Smooth muscle cell (in vitro differentiated cells): Measurements from ENCODE around the gene SNX24. TPM values are rescaled to one million over a fixed set of nuclear protein-coding genes. Genes with fewer than 3 reads are reported as not detected.

Source experiments
- DNase-seq: peaks from one replicate; lab custom pipeline; 2025; ENCODE audit not compliant: unreplicated experiment; lab: John Stamatoyannopoulos, UW
- H2AFZ ChIP-seq: fragments of 200-600 bp; sonication (generic); 2 replicates; pipeline ENCODE4 v1.6.0; 2016; ENCODE audit warnings: antibody characterized with exemption, low read depth, mild to moderate bottlenecking
- H3F3A ChIP-seq: fragments of 200-600 bp; sonication (generic); 2 replicates; pipeline ENCODE4 v1.6.0; 2017; ENCODE audit warnings: antibody characterized with exemption, low read depth
- H3K27ac ChIP-seq: fragments of 200-600 bp; sonication (generic); 2 replicates; pipeline ENCODE4 v1.5.1; 2016; ENCODE audit warnings: low read depth, mild to moderate bottlenecking
- H3K27me3 ChIP-seq: fragments of 200-600 bp; sonication (generic); 2 replicates; pipeline ENCODE4 v1.6.1; 2016; ENCODE audit warnings: low read depth, mild to moderate bottlenecking
- H3K36me3 ChIP-seq: fragments of 200-600 bp; sonication (generic); 2 replicates; pipeline ENCODE4 v1.5.1; 2016; ENCODE audit warnings: low read depth
- H3K4me1 ChIP-seq: fragments of 200-600 bp; sonication (generic); 2 replicates; pipeline ENCODE4 v1.5.1; 2016; ENCODE audit warnings: low read depth
- H3K4me2 ChIP-seq: fragments of 200-600 bp; sonication (generic); 2 replicates; pipeline ENCODE4 v1.6.0; 2016; ENCODE audit warnings: mild to moderate bottlenecking
- H3K4me3 ChIP-seq: fragments of 200-600 bp; sonication (generic); 2 replicates; pipeline ENCODE4 v1.5.1; 2016; ENCODE audit warnings: mild to moderate bottlenecking
- H3K79me2 ChIP-seq: fragments of 200-600 bp; sonication (generic); 2 replicates; pipeline ENCODE4 v1.6.0; 2016; ENCODE audit warnings: low read depth, mild to moderate bottlenecking
- H3K9ac ChIP-seq: fragments of 200-600 bp; sonication (generic); 2 replicates; pipeline ENCODE4 v1.6.0; 2016; ENCODE audit warnings: low read depth
- H3K9me3 ChIP-seq: fragments of 200-600 bp; sonication (generic); replicated peaks from 2 replicates; pipeline ENCODE4 v1.5.1; 2016; ENCODE audit warnings: low read depth
- H4K20me1 ChIP-seq: fragments of 200-600 bp; sonication (generic); 2 replicates; pipeline ENCODE4 v1.6.0; 2016; ENCODE audit warnings: low read depth
- WGBS: methylation state at CpG from one replicate; pipeline ENCODE4 v1.1.7; 2016; ENCODE audit warnings: low lambda C conversion rate; 5-methylcytosine and 5-hydroxymethylcytosine counted together
- polyA plus RNA-seq: library from polyadenylated mRNA; unstranded; fragments of >200 nt; fragmentation: Nextera tagmentation; extraction: Ambion mirVana; gene quantifications from 2 replicates; pipeline ENCODE4 v1.2.1, GENCODE V29; 2016
- total RNA-seq: library from RNA; depleted of rRNA; stranded (reverse); fragments of >200 nt; gene quantifications from 2 replicates; pipeline ENCODE4 v1.2.3, GENCODE V29; 2014
- TF ChIP-seq, protein P1 (sequence below): fragments of 200-600 bp; sonication (generic); IDR thresholded peaks from 2 replicates; pipeline ENCODE4 v1.5.1; 2017; ENCODE audit warnings: borderline replicate concordance, mild to moderate bottlenecking, antibody characterized with exemption; ENCODE audit not compliant: insufficient read depth, poor library complexity, severe bottlenecking

SNX24 gene
- total and polyA plus RNA-seq, 2 experiments from 2014 or later: 15.3 to 44.9 TPM

DNA sequence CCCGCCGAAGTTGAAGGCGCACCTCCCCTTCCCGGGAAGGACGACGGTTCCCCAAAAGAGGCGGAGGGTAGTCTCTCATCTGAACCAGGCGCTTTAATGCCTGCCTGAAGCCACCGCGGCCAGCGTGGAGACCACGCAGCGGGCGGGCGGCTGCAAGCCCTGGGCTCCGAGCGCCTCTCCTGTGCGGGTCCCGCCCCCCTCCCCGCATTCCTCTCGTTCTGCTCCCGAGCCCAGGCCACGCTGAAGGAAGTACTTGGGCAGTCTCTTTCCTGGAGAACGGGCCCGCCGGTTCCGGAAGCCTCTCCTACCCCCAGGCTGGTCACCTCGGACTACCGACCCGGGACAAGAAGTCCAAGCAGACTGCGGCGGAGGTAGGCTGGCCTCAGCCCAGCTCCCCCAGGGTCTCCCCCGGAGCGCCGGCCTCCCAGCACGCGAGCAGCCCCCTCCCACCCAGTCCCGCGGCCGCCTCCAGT is 190.5 kb downstream of the SNX24 start:
- Histone ChIP-seq H3K9me3 (no peaks in the 10 kb centered on the region), H3K27ac (peak overlapping the region; percentile 93), H3K4me3 (peak overlapping the region; percentile 100), H2AFZ (peak overlapping the region; percentile 93), H3K9ac (peak overlapping the region; percentile 82), H4K20me1 (peaks cover 44% of the 10 kb centered on the region), H3K27me3 (no peaks in the 10 kb centered on the region), H3K79me2 (peaks cover 71% of the 10 kb centered on the region), H3K4me1 (peaks cover 9% of the 10 kb centered on the region), H3F3A (peaks cover 17% of the 10 kb centered on the region), H3K4me2 (peak overlapping the region; percentile 91), H3K36me3 (no peaks in the 10 kb centered on the region)
- 2% methylated on average over 29 of the region's 40 CpGs for WGBS
- TF ChIP-seq, protein P1, sequence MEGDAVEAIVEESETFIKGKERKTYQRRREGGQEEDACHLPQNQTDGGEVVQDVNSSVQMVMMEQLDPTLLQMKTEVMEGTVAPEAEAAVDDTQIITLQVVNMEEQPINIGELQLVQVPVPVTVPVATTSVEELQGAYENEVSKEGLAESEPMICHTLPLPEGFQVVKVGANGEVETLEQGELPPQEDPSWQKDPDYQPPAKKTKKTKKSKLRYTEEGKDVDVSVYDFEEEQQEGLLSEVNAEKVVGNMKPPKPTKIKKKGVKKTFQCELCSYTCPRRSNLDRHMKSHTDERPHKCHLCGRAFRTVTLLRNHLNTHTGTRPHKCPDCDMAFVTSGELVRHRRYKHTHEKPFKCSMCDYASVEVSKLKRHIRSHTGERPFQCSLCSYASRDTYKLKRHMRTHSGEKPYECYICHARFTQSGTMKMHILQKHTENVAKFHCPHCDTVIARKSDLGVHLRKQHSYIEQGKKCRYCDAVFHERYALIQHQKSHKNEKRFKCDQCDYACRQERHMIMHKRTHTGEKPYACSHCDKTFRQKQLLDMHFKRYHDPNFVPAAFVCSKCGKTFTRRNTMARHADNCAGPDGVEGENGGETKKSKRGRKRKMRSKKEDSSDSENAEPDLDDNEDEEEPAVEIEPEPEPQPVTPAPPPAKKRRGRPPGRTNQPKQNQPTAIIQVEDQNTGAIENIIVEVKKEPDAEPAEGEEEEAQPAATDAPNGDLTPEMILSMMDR: no peak
- DNase-seq: peak; percentile 48

DNA sequence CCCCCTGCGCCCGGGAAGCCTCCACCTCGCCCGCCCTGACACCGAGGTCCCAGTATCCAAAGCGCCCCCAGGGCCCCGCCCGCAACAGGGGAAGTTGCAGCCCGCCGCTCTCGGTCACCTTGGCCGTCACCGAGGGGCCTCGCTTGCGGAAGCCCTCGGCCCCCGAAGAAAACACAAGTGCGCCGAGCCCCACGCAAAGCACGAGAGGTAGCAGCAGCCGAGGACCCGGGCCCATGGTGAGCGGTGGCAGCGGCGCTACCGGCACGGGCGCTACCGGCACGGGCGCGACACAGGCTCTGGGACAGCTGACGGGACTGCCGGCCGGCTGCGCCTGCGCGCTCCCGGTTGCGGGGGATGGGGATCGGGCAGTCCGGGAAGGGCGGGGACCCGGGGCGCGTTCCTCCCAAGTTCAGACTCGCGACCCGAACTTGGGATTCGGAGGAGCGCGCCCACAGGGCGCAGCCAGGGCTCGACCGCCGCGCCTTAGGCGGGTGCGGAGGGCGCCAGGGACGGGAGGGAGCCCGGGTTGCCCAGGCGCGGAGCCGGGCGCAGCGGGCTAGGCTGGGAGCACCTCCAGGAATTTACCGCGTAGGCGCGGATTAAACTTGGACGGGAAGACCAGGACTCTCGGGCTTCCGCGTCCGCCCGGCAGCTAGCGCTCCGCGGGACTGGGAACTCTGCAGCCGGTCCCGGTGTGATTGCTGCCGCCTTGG is 191.1 kb downstream of the SNX24 start, which contains the start of gene PPIC:
Gene PPIC (minus strand): TSS at position 335 of the 713 bp plus-strand sequence. CDS start 100 bp downstream, at position 235.
- Histone ChIP-seq H3K36me3 (no peaks in the 10 kb centered on the region), H3K4me2 (peak within 1 kb of the TSS; percentile 91), H3K4me3 (peak within 1 kb of the TSS; percentile 100), H2AFZ (peak within 1 kb of the TSS; percentile 93), H3K9me3 (no peaks in the 10 kb centered on the region), H3F3A (peaks cover 17% of the 10 kb centered on the region), H3K4me1 (peaks cover 9% of the 10 kb centered on the region), H3K79me2 (peaks cover 70% of the 10 kb centered on the region), H4K20me1 (peaks cover 38% of the 10 kb centered on the region), H3K27ac (peak within 1 kb of the TSS; percentile 93), H3K9ac (peak within 1 kb of the TSS; percentile 82), H3K27me3 (no peaks in the 10 kb centered on the region)
- peak; percentile 84 for DNase-seq
- TF ChIP-seq, protein P1: no peak
- under 1% methylated on average over 49 of the region's 84 CpGs for WGBS

GRCh38 chr5:123037104-123037418 is 191.6 kb downstream of the SNX24 start:
- H3K27ac ChIP-seq: peak overlapping the region; percentile 93
- peak overlapping the region; percentile 93 for H2AFZ ChIP-seq
- peak overlapping the region; percentile 82 for H3K9ac ChIP-seq
- TF ChIP-seq, protein P1: no peak
- no peaks in the 10 kb centered on the region for H3K36me3 ChIP-seq
- peak overlapping the region; percentile 100 for H3K4me3 ChIP-seq
- no peaks in the 10 kb centered on the region for H3K27me3 ChIP-seq
- WGBS: 2% methylated on average over 11 of the region's 11 CpGs
- peaks cover 75% of the 10 kb centered on the region for H3K79me2 ChIP-seq
- DNase-seq: no peak
- peaks cover 33% of the 10 kb centered on the region for H4K20me1 ChIP-seq
- no peaks in the 10 kb centered on the region for H3K9me3 ChIP-seq
- peak overlapping the region; percentile 91 for H3K4me2 ChIP-seq
- H3K4me1 ChIP-seq: peaks cover 9% of the 10 kb centered on the region
- H3F3A ChIP-seq: peaks cover 17% of the 10 kb centered on the region

GRCh38 chr5:123039673-123040072 is 194.3 kb downstream of the SNX24 start:
- Histone ChIP-seq H4K20me1 (peaks cover 8% of the 10 kb centered on the region), H3K27ac (no peak overlapping the region), H3K27me3 (no peaks in the 10 kb centered on the region)

More at GRCh38 chr5:123039673-123040072, 194.3 kb downstream of the SNX24 start:
- TF ChIP-seq, protein P1: no peak
- DNase-seq: no peak
- H3F3A ChIP-seq: peaks cover 18% of the 10 kb centered on the region
- no peak overlapping the region for H3K4me3 ChIP-seq
- no peak overlapping the region for H2AFZ ChIP-seq
- H3K4me2 ChIP-seq: no peak overlapping the region
- no peaks in the 10 kb centered on the region for H3K36me3 ChIP-seq
- H3K79me2 ChIP-seq: peaks cover 61% of the 10 kb centered on the region
- H3K9ac ChIP-seq: no peak overlapping the region
- peaks cover 9% of the 10 kb centered on the region for H3K4me1 ChIP-seq
- no peaks in the 10 kb centered on the region for H3K9me3 ChIP-seq
